Common myeloid progenitor, CD34-positive (primary cell): ENCODE results near the gene RNF144A.

ENCODE experiments used
- CTCF ChIA-PET: fragments of 350-600 bp; sonication (Branson Sonifier 250); formaldehyde crosslinking; loops from one replicate; lab custom pipeline; 2021; ENCODE audit warnings: antibody characterized with exemption; lab: Charles Lee
- POLR2A ChIA-PET: fragments of 350-600 bp; sonication (Branson Sonifier 250); formaldehyde crosslinking; loops from one replicate; lab custom pipeline; 2021; ENCODE audit warnings: antibody characterized with exemption; lab: Charles Lee
- DNase-seq, 3 donors: peaks; one replicate each; pipeline versions ENCODE4 v3.0.0 to v3.0.0-alpha.2; 2013
- H3K27ac ChIP-seq, 2 experiments: 1 replicate in 1 of 2; 2 replicates in 1 of 2; pipeline ENCODE4 v1.7.0; 2013; ENCODE audit warnings: inconsistent platforms in 2 of 2, low read length in 2 of 2, mild to moderate bottlenecking in 2 of 2, low read depth in 1 of 2, moderate library complexity in 1 of 2; ENCODE audit not compliant: severe bottlenecking in 2 of 2, insufficient read depth in 1 of 2, poor library complexity in 1 of 2
- H3K27me3 ChIP-seq, 5 experiments: replicated peaks in 2 of 5; 1 replicate in 3 of 5; 2 replicates in 2 of 5; pipeline versions ENCODE4 v1.6.1 to v1.7.0; 2013; ENCODE audit warnings: low read length in 4 of 5, mild to moderate bottlenecking in 2 of 5, moderate library complexity in 2 of 5, inconsistent platforms in 1 of 5; ENCODE audit not compliant: insufficient read depth in 5 of 5, control insufficient read depth in 4 of 5
- H3K36me3 ChIP-seq, 4 experiments: 1 replicate in 2 of 4; 2 replicates in 2 of 4; pipeline versions ENCODE4 v1.6.1 to v1.7.0; 2013; ENCODE audit warnings: low read length in 3 of 4, control low read depth in 1 of 4, mild to moderate bottlenecking in 1 of 4; ENCODE audit not compliant: control insufficient read depth in 4 of 4, insufficient read depth in 4 of 4
- H3K4me1 ChIP-seq, 4 experiments: 1 replicate in 3 of 4; 2 replicates in 1 of 4; pipeline versions ENCODE4 v1.6.1 to v1.7.1; 2013; ENCODE audit warnings: low read length in 3 of 4, mild to moderate bottlenecking in 3 of 4, control low read depth in 1 of 4, inconsistent platforms in 1 of 4, moderate library complexity in 1 of 4; ENCODE audit not compliant: control insufficient read depth in 4 of 4, insufficient read depth in 4 of 4; ENCODE audit errors: control extremely low read depth in 1 of 4
- H3K4me3 ChIP-seq, 7 experiments: 1 replicate in 4 of 7; 2 replicates in 3 of 7; pipeline versions ENCODE4 v1.5.1 to v1.7.0; 2013; ENCODE audit warnings: mild to moderate bottlenecking in 7 of 7, low read length in 6 of 7, moderate library complexity in 6 of 7, inconsistent platforms in 2 of 7, low read depth in 2 of 7, control low read depth in 1 of 7; ENCODE audit not compliant: insufficient read depth in 4 of 7, control insufficient read depth in 1 of 7; ENCODE audit errors: extremely low read depth in 1 of 7
- H3K9me3 ChIP-seq, 5 experiments: 1 replicate in 4 of 5; 2 replicates in 1 of 5; pipeline versions ENCODE4 v1.6.1 to v1.7.1; 2013; ENCODE audit warnings: low read length in 4 of 5, mild to moderate bottlenecking in 2 of 5, inconsistent platforms in 1 of 5, low read depth in 1 of 5, moderate library complexity in 1 of 5; ENCODE audit not compliant: control insufficient read depth in 4 of 5, insufficient read depth in 2 of 5; ENCODE audit errors: control extremely low read depth in 1 of 5
- WGBS: methylation state at CpG from one replicate; pipeline ENCODE4 v1.1.5; 2013; ENCODE audit not compliant: insufficient coverage; 5-methylcytosine and 5-hydroxymethylcytosine counted together

RNF144A gene

DNA sequence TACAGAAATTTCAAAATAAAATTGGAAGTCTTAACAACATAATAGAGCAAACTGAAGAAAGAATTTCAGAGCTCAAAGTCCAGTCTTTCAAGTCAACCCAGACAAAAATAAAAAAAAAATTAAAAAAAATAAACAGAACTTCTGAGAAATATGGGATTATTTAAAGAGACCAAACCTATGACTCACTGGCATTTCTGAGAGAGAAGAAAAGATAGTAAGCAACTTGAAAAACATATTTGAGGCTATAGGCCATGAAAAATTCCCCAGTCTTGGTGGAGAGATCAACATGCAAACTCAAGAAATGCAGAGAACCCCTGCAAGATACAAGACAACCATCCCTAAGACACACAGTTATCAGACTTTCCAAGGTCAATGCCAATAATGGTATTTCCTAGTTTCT, 167.4 kb downstream of the RNF144A start:
- CTCF ChIA-PET: interaction anchor here (0.7 to 1.8 kb wide), 3 partner anchors 10 to 43 kb away, joined by 3 to 6 read pairs (median 3); no protein-coding TSS in a partner anchor
- Histone ChIP-seq H3K27me3 (no peaks in the 10 kb centered on the region), H3K4me3 (no peak overlapping the region), H3K36me3 (no peaks in the 10 kb centered on the region), H3K4me1 (no peaks in the 10 kb centered on the region), H3K9me3 (peaks cover 2 to 17% (median 6%) of the 10 kb centered on the region in 5 experiments), H3K27ac (no peak overlapping the region)
- DNase-seq: no peak
- POLR2A ChIA-PET: no interaction called here

- CTCF ChIA-PET: no interaction called here
Measured at GRCh38 chr2:7089284-7089683, 172.1 kb downstream of the RNF144A start.

DNA sequence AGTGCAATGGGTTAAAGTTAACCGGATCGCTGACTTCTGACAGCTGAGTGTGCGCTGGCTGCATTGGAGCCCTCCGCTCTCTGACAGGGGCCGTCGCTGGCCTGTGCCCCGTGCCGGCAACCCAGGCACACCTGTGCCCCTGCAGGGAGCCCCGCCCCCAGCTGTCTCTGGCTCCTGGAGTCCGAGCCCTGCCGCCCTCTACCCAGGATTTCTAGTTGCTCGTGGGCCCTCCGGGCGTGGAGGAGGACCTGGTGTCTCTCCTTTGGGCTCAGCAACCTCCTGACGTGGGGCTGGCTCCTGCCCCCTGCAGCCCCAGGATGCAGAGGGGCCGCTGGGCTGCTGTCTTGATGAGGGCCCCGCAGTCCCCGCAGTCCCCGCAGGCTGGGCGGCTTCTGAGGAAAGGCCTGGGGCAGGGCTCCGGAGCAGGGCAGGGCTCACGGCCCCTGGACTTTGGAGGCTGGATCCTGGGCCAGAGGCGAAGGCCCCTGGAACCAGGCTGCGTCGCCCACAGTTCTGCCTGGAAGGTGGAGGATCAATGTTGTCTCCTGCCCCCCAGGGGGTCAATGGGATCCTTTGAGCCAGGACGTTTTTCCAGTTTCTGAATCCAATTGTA, 172.8 kb downstream of the RNF144A start:
- Histone ChIP-seq H3K4me1 (no peaks in the 10 kb centered on the region), H3K9me3 (peaks cover 0 to 3% (median 1%) of the 10 kb centered on the region in 5 experiments), H3K27ac (no peak overlapping the region), H3K4me3 (no peak overlapping the region), H3K36me3 (no peaks in the 10 kb centered on the region), H3K27me3 (no peaks in the 10 kb centered on the region)
- WGBS: 95% methylated on average over 26 of the region's 26 CpGs
- POLR2A ChIA-PET: no interaction called here
- no peak for DNase-seq
- CTCF ChIA-PET: no interaction called here

More at GRCh38 chr2:7089284-7089683, 172.1 kb downstream of the RNF144A start:
- Histone ChIP-seq H3K9me3 (peaks cover under 1 to 6% (median 3%) of the 10 kb centered on the region in 5 experiments), H3K27me3 (no peaks in the 10 kb centered on the region), H3K36me3 (no peaks in the 10 kb centered on the region), H3K27ac (no peak overlapping the region), H3K4me3 (no peak overlapping the region), H3K4me1 (no peaks in the 10 kb centered on the region)
- 95% methylated on average over 16 of the region's 16 CpGs for WGBS
- POLR2A ChIA-PET: no interaction called here
- no peak for DNase-seq

DNA sequence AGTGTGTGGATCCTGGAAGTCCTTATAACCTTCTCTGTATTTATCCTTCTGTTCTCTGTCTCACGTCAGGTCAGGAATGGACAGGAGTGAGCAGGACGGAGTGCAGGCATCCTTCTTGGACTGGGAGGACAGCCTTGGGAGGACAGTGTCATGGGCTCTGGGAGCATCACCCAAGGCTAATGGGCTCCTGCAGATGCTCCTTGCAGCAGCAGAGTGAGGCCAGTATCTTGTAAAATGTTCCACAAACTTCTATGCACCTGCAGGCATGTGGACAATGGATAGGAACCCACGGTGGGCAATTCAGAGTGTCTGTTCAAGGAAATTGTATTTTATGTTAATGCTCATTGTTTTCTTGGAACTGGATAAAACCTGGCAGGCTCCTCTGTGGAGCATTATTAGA, 176.2 kb downstream of the RNF144A start:
- no peak for DNase-seq
- no peaks in the 10 kb centered on the region for H3K36me3 ChIP-seq
- peaks cover 0 to 6% (median 4%) of the 10 kb centered on the region in 4 experiments for H3K4me1 ChIP-seq
- H3K9me3 ChIP-seq: no peaks in the 10 kb centered on the region
- CTCF ChIA-PET: no interaction called here
- 96% methylated on average over 3 of the region's 3 CpGs for WGBS
- POLR2A ChIA-PET: no interaction called here
- no peaks in the 10 kb centered on the region for H3K27me3 ChIP-seq
- H3K4me3 ChIP-seq: no peak overlapping the region
- H3K27ac ChIP-seq: no peak overlapping the region
